ENCODE measurements around the gene MTHFD1L.

DNA sequence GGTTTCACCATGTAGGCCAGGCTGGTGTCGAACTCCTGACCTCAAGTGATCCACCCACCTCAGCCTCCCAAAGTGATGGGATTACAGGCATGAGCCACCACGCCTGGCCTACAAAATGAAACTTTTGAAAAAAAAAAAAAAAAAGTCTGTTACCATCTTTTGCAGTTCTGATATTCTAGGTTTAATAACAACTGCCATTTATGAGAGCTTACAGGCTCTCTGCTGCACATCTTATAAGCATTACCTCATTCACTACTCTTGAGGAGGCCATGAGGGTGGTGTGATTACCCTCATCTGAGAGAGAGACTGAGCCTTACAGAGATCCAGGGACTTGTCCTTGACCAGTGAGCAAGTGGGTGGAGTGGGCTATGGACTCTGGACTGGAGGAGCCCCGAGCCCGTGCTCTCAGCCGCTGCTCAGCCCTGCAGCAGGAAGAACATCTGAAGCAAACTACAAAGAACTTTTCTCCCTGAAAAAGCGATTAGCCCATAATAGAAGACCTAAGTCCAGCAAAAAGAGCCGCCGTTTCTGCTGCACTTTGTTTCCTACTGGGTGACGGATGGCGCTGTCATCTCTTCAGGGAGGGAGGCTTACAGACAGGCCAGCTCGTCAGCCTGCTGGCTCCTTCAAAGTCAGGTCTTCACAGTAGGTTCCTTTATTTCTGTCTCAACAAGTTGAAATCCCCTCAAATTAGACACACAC, 254.5 kb downstream of the MTHFD1L start:
- TF ChIP-seq, protein P1, sequence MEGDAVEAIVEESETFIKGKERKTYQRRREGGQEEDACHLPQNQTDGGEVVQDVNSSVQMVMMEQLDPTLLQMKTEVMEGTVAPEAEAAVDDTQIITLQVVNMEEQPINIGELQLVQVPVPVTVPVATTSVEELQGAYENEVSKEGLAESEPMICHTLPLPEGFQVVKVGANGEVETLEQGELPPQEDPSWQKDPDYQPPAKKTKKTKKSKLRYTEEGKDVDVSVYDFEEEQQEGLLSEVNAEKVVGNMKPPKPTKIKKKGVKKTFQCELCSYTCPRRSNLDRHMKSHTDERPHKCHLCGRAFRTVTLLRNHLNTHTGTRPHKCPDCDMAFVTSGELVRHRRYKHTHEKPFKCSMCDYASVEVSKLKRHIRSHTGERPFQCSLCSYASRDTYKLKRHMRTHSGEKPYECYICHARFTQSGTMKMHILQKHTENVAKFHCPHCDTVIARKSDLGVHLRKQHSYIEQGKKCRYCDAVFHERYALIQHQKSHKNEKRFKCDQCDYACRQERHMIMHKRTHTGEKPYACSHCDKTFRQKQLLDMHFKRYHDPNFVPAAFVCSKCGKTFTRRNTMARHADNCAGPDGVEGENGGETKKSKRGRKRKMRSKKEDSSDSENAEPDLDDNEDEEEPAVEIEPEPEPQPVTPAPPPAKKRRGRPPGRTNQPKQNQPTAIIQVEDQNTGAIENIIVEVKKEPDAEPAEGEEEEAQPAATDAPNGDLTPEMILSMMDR (IDR thresholded peaks at IDR 0.05), result no peak
- TF ChIP-seq ZFP36 (IDR thresholded peaks at IDR 0.05; ENCODE audit: borderline replicate concordance, partially characterized antibody) (no peak), ESRRA (IDR thresholded peaks at IDR 0.05; ENCODE audit: borderline replicate concordance, low read length) (no peak), TP53 (CRISPR knock-in tag; IDR thresholded peaks at IDR 0.05) (no peak), CHD2 (IDR thresholded peaks at IDR 0.05; ENCODE audit: low read length, partially characterized antibody) (no peak), RAD21 (conservative IDR thresholded peaks at IDR 0.05 in 1 of 2, IDR thresholded peaks at IDR 0.05 in 1 of 2) (no peak)
